GDM1 (cell line): ENCODE measurements around the gene APOBEC3A.
"Not testable (repeated sequence)": the region's sequence is repeated elsewhere in the genome, so short reads cannot be mapped to it uniquely, and the experiment has no call there.

Experiments used
- DNase-seq: peaks from one replicate; lab custom pipeline; 2025; lab: John Stamatoyannopoulos, UW

APOBEC3A gene

GRCh38 chr22:38943201-38943600 is 14.2 kb upstream of the APOBEC3A start:
- no peak for DNase-seq

- DNase-seq, result no peak
These were observed 13.5 kb upstream of the APOBEC3A start for GRCh38 chr22:38943882-38944281.

GRCh38 chr22:38944653-38945052 is 12.8 kb upstream of the APOBEC3A start:
- no peak for DNase-seq

- not testable (repeated sequence) for DNase-seq
These were observed 11.6 kb upstream of the APOBEC3A start for GRCh38 chr22:38945706-38946338.

- no peak for DNase-seq
These were observed 10.6 kb upstream of the APOBEC3A start for GRCh38 chr22:38946771-38947170.

GRCh38 chr22:38947321-38948140 is 9.9 kb upstream of the APOBEC3A start:
- no peak for DNase-seq

- no peak for DNase-seq
These were observed 9.0 kb upstream of the APOBEC3A start for GRCh38 chr22:38948181-38948940.

- no peak for DNase-seq
These were observed 7.5 kb upstream of the APOBEC3A start for GRCh38 chr22:38949889-38950405.

GRCh38 chr22:38950527-38951295 is 6.7 kb upstream of the APOBEC3A start:
- no peak for DNase-seq

- DNase-seq, result no peak
These were observed 5.7 kb upstream of the APOBEC3A start for GRCh38 chr22:38951734-38952133.

GRCh38 chr22:38952281-38952993 is 5.0 kb upstream of the APOBEC3A start:
- DNase-seq, result no peak

- DNase-seq, result no peak
These were observed 4.3 kb upstream of the APOBEC3A start for GRCh38 chr22:38953091-38953490.

- DNase-seq, result no peak
These were observed 3.6 kb upstream of the APOBEC3A start for GRCh38 chr22:38953577-38954413.

GRCh38 chr22:38954414-38955043 is 2.9 kb upstream of the APOBEC3A start:
- no peak for DNase-seq

GRCh38 chr22:38955250-38955905 is 2.0 kb upstream of the APOBEC3A start:
- DNase-seq, result no peak

GRCh38 chr22:38955926-38956325 is 1.5 kb upstream of the APOBEC3A start:
- no peak for DNase-seq

GRCh38 chr22:38956551-38956950 is 858 bp upstream of the APOBEC3A start:
- no peak for DNase-seq

- DNase-seq, result no peak
These were observed 620 bp downstream of the APOBEC3A start for GRCh38 chr22:38957808-38958650.
